Measurements from ENCODE around the gene SUSD6.

DNA sequence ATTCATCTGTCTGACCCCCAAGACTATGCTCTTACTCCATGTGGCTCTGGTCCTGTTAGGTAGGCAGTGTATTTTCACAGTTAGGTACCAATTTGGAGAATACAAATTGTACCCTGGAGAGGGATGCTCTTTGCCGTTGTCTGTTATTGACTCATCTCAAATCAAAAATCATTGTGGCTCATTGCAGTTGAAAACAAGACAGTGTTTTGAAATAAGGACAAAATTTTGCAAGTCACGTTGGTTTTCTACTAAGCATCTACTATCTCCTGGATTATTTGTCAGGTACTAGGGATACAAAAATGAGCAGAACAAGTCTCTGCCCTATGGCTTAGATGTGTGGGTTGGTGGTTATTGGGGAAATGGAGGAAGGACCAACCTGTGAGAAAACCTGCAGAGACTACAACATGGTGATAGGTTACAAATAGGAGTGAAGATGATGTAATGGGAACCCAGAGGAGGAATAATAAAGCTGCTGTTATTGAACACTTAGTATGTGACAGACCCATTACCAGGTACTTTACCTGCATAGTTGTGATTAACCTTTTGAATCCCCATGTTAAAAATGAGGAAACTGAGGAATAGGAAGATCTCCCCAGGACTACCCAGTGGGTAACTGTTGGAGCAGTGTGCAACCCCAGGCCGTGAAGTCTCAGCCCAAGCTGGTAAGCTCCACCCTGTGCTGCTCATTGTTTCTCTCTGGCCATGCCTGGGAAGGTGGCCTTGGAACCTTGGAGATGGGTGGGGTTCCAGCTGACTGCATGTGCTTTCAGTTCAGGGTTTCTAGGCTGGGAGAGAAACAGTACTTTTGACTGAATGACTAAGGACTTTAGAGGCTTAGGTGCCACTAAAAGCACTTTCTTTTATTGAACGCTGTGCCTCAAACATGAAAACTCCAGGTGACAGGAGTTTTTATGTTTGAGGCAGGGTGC lies 82.7 kb downstream of the SUSD6 start:
- TF ChIP-seq, protein P1, sequence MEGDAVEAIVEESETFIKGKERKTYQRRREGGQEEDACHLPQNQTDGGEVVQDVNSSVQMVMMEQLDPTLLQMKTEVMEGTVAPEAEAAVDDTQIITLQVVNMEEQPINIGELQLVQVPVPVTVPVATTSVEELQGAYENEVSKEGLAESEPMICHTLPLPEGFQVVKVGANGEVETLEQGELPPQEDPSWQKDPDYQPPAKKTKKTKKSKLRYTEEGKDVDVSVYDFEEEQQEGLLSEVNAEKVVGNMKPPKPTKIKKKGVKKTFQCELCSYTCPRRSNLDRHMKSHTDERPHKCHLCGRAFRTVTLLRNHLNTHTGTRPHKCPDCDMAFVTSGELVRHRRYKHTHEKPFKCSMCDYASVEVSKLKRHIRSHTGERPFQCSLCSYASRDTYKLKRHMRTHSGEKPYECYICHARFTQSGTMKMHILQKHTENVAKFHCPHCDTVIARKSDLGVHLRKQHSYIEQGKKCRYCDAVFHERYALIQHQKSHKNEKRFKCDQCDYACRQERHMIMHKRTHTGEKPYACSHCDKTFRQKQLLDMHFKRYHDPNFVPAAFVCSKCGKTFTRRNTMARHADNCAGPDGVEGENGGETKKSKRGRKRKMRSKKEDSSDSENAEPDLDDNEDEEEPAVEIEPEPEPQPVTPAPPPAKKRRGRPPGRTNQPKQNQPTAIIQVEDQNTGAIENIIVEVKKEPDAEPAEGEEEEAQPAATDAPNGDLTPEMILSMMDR (IDR thresholded peaks at IDR 0.05), result no peak
- TF ChIP-seq POLR2A (IDR thresholded peaks at IDR 0.05; ENCODE audit: low read length) (no peak), MAZ (IDR thresholded peaks at IDR 0.05; ENCODE audit: borderline replicate concordance, low read depth, low read length) (no peak), SMC3 (IDR thresholded peaks at IDR 0.05) (no peak), JUNB (IDR thresholded peaks at IDR 0.05) (no peak), MAX (IDR thresholded peaks at IDR 0.05) (no peak), REST (IDR thresholded peaks at IDR 0.05) (no peak)
